Skin epidermis (tissue), 12 donors: ENCODE results near the gene SHF.

Source experiments
- H3K27ac ChIP-seq, 21 experiments: fragments of 200-600 bp; sonication (generic) in 11 of 21; one replicate each; pipeline ENCODE4 v1.5.0; 2020; ENCODE audit warnings: mild to moderate bottlenecking in 3 of 21, inconsistent platforms in 2 of 21, moderate library complexity in 2 of 21
- H3K4me3 ChIP-seq, 7 experiments: fragments of 200-600 bp; sonication (generic) in 2 of 7; one replicate each; pipeline ENCODE4 v1.5.0; 2020; ENCODE audit warnings: inconsistent platforms in 2 of 7, mild to moderate bottlenecking in 2 of 7, moderate library complexity in 1 of 7

Gene SHF

DNA sequence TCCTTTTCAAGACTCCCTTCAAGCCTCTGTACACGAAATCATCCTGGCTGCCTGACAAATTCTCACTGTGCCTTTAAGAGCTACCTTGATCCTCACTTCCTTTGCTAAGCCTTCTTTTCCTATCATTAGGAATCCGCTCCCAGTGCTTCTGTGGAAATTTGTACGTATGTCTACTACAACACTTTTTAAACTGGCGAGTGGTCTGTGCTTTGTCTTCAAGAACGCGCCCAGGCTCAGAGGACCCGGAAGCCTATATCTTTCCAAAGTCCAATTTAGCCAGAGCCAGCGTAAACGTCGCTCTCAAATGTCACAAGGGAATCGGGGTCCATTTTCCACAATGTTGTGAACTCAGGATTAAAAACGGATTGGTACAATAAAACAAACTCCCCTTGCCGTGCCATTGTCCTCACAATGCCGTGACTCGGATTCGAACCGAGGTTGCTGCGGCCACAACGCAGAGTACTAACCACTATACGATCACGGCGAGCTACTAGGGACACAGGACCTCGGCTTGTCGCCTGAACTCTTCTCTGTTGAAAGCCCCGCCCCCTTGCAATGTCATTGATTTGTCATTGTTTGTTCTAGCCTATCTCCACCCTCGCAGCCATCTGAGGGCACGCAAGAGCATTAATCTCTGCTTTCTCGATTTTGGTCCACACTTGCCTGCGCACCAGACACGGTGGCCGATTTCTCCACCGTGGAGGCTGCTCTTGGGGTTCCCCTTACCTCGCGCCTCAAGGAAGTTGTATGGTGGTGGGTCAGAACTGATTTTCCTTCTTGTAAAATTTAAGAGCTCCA, 12.4 kb upstream of the SHF start:
- Histone ChIP-seq H3K4me3 (peak overlapping the region; percentile 35 to 64 (median 54)), H3K27ac (peak overlapping the region; percentile 45 to 97 (median 91))

DNA sequence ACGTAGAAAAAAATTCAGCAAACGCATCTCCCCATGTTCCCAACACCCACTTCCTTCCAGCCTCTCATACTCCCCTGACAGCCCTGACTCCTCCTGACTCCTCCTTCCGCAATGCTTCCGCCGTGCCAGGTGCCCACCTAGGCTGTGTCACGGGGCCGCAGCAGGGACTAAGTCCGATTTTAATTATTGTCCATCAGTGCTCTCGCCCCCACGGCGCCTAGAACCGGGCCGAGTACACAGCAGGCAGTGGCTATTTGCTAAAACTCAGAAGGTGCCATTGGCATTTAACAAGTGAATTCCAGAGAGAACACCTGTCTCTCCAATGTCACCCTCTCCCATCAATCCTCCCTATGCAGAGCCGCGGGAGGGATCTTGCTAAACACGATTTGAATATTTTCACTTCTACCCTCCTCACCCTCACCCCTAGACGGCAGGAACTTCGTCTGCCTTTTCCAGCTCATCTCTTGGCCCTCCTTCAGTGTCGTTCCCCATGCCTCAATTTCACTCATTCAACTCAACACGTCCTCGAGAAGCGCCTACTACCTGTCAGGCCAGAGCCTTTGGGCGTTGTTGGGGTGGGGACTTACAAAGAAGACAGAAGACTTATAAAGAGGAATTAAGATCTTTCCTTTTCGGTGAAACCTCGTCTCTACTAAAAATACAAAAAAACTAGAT, 11.5 kb upstream of the SHF start:
- peak overlapping the region; percentile 35 to 64 (median 54) for H3K4me3 ChIP-seq
- peak overlapping the region in 20 of 21 experiments; percentile 69 to 97 (median 92) for H3K27ac ChIP-seq

DNA sequence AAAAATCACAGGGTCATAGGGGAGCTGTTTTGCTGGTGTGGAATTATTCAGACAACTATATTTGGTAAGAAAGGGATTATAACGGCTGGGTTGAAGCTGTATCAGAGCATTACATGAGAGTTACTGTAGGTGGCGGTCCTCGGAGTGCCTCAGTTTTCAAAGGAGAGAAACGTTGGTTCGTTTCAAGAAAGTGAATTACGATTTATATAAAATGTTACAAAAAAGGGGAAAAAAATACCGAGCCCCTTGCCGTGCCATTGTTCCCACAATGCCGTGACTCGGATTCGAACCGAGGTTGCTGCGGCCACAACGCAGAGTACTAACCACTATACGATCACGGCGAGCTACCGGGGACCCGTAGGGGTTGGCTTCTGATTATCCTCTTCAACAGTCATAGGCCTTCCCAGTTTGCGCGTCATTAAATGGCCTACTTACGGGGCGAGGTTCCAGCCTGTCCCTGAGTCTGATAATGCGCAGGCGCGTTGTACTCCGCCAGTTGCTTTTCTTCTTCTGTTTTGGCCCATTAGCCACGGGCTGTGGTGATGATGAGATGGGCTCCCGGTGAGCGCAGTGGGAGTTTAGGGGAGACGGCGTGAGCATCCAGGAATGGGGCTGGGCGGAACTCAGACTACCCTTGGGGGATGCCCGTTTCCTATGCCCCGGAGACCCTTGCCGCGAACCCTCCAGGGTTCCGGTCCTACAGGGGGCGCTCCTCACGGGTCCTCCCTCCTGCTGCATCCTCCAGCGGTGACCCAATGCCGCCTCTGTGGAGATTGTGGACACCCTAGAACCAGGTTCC, 10.8 kb upstream of the SHF start:
- Histone ChIP-seq H3K4me3 (peak overlapping the region; percentile 35 to 64 (median 54)), H3K27ac (peak overlapping the region in 20 of 21 experiments; percentile 69 to 97 (median 92))

DNA sequence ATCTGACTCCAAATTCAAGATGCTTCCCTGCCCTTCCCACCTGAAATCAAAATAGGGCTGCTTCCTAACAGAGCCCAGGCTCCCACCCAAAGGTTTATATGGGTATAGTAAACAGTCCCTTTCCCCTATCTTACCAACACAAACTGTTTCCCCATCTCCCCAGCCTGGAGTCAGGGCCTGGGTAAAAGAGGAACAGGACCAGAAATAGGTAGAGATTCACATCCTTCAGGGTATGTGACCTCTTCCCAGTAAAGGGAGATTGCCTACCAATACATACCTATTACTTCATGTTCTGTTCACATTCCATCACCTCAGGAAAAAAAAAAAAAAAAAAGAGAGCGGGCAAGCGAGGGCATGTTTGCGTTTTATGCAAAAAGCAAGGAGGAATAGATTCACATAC, 9.7 kb upstream of the SHF start:
- H3K4me3 ChIP-seq: peak overlapping the region in 1 of 7 experiments; percentile 54
- H3K27ac ChIP-seq: peak overlapping the region in 1 of 21 experiments; percentile 95

DNA sequence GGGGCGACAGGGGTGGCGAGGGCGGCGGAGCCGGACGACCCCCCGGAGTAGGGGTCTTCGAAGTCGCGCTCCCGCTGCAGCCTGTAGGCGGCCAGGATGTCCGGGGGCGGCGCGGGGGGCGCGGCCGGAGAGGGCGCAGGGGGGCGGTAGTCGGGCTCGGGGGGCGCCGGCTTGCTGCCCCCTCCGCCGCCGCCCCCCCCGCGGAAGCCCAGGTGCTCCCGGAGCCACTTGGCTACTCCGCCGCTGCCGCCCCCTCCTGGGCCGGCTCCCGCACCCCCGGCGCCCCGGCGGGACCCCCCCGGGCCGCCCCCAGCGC, 230 bp downstream of the SHF start:
- H3K27ac ChIP-seq: peak overlapping the region in 19 of 21 experiments; percentile 3 to 95 (median 69)
- H3K4me3 ChIP-seq: peak overlapping the region; percentile 48 to 68 (median 55)

DNA sequence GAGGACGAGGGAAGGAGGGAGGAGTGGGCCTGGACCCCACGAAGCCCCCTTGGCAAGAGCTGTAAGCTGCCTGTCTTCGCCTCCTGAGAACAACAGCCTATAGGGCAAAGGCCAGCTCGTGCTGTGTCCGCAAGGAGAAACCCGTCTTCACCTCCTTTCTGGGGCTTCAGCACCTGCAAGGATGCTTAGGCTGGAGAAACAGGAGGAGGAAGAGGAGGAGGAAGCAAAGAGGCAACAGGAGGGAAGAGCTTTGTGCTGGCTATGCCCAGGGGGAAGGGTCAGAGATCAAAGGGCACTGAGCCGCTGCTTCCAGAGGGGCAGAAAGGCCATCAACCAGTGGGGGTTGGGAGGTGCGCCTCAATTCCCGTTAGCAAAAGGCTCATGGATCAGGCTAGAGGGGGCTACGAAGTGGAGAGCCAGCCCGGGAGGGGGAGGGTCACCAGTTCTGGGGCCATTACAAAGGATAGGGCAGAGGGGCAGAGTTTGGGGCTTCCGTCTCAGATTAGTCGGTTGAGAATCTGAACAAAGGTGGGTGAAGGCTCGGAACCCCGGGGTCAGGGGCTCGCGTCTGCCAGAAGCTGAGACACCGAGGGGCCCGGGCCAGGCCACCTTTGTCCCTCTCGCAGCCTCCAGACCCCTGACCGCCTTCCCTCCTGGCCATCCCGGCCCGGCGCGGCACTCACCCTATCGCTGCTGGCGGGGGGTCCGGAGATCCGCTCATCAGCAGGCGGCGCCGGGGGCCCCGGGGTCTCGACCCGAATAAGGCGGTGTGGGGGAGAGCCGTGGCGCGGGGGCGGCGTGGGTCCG, 792 bp downstream of the SHF start:
- Histone ChIP-seq H3K27ac (peak overlapping the region in 18 of 21 experiments; percentile 10 to 95 (median 70)), H3K4me3 (peak overlapping the region; percentile 48 to 68 (median 55))

DNA sequence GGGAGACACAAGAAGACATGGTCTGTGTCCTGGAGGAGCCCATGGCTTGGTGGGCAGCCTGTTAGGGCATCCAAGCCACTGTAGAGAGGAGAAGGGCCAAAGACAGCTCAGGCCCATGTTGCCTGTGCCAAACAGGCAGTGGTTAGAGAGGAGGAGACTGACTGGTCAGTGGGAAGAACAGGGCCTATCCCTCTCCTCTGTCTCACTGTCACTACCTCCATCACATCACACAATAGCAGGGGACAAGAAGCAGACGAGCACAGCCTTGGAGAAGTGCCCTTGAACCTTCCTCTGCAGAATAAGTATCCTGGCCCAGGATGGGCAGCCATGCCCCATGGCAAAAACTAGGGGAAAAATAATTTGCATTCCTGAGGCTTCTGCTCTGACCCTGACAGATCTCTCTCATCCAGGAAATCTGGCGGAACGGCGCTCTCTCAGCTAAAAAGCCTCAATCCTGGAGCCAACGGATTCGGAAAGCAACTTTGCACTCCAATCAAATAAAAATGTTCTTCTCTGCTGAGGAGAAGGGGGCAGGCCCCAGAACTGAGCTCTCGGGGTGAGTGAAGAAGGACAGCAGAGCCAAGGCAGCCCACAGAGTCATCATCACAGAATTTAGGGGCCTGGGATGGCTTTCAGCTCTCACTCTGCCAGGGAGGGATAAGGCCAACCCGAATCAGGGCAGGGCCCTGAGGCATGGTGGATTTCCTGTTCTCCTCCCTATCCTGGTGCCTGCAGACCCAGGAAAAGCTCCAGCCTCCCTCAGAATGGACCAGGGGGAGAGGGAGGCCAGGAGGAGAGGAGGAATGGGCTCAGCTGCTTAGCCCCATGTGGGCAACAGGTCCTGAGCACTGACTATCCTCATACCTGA, 1.6 kb downstream of the SHF start:
- peak overlapping the region in 3 of 7 experiments; percentile 51 to 68 (median 55) for H3K4me3 ChIP-seq
- H3K27ac ChIP-seq: peak overlapping the region in 14 of 21 experiments; percentile 30 to 95 (median 80)

DNA sequence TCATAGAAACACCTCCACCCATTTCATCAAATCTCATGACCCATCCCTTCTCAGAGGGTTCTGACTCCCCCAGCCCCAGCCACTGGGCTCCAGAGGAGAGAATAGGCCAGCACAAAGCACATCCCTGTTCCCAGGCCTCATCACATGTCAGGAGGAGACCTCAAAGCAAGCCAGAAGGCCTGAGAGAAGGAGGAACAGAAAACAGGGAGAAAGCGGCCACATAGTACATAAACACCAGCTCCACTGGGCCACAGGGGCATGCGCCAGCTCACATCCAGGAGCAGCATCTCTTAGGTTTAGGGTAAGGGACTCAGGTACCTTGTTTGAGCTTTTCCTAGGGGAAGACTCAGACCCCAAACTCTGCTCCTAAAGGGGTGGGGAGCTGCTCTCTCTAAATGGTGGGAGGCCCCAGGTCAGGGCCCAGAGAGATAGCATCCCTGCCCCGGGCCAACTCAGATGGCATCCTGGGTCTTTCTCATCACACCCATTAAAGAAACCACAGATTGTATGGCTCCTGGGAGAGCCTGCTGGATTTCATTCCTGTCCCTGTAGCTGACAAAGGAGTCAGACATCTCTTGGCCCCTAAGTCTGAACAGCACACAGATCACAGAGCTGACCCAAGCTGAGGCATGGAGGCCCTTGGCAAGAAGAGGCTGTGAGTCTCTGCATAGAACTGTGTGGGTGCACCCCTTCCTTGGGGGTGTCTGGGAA, 2.5 kb downstream of the SHF start:
- Histone ChIP-seq H3K27ac (peak overlapping the region in 8 of 21 experiments; percentile 41 to 95 (median 84)), H3K4me3 (peak overlapping the region in 1 of 7 experiments; percentile 68)

DNA sequence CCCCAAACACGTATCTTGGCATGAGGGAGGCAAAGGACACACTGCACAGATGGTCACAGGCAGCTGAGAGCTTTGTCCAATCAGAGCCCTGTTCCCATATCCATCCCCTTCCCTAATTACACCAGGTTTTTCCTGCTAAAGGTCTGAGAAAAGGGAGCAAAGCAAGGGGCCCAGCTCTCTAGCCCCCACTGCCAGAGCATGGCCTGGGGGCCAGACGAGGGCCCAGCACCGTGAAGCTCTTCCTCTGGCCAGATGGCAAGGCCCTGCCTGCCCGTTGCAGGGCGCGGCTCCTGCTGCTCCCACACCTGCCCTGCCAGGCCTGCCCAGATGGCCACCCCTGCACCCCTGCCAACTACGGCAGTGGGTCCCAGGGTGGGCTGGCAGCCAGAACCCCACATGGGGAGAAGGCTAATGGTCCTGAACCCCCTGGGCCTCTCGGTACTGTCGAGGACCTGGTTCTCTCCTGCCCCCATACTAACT, 3.2 kb downstream of the SHF start:
- H3K27ac ChIP-seq: peak overlapping the region in 6 of 21 experiments; percentile 3 to 89 (median 28)
- no peak overlapping the region for H3K4me3 ChIP-seq

DNA sequence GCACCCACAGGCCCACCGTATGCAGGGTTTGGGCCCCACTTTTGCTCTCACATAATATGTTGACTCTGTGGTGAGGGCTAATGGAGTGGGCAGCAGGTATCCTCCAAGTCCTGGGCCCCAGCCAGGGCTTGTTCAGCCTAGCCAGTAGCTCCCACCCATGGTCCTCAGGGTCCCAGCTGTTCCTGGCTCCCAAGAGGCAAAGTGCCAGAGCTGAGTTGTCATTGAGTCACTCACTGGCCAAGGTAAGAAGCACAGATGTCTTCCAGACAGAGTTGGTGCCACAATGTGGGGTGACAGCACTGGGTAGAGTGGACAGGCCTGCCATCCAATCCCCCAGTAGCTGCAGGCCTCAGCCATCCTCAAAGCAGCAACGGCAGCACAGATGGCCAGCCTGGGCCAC, 4.3 kb downstream of the SHF start:
- Histone ChIP-seq H3K27ac (peak overlapping the region in 1 of 21 experiments; percentile 26), H3K4me3 (no peak overlapping the region)

DNA sequence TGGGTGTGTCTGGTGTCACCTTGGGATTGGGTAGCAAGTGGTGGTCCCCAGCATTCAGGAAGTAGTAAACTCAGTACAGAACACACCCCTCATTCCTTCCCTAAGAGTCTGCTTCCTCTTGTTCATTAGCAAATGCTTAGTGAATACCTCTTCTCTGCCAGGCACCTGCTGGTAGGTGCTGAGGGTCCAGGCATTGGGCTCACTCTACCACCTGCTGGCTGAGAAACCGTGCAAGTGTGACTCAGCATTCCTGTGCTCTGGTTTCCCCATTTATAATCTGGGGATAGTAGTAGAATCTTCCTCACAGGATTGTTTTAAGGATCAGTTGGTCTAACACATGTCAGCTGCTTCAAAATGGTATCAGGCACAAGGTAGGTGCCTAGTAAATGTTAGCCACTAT, 4.8 kb downstream of the SHF start:
- H3K27ac ChIP-seq: no peak overlapping the region
- no peak overlapping the region for H3K4me3 ChIP-seq

DNA sequence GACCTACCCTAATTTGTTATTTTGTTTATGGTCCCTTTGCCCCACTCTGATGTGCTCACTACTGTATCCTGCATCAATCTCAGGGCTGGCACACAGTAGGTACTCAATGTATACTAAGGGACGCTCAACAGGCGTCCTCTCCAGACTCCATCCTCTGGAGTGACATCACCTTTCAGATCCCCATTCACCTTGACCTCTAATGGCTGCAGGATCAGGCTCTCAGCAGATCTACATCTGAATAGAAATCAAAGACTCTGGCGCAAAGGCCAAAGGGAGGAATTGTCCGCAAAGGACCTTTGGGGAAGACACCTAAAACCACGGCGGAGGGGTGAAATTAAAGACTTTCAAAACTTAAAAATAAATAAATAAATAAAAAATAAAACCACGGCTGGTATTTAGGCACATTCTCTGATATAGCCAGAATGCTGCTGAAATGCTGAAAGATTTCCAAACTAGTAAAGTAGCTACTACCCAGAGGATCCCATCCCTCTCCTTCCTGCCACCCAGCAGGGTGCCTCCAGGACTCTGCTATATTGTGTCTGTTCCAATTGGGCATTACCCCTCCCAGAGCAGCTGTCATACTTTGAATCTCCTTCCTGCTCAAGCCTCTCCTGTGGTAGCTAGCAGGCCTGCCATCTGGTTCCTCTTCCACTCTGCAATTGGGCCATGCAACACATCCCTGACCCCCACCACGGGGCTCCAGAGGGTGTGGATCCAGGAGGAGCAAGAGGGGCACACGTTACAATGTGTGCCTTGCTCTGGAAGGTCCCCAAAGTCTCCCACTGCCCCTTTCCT, 6.1 kb downstream of the SHF start:
- Histone ChIP-seq H3K27ac (no peak overlapping the region), H3K4me3 (no peak overlapping the region)

DNA sequence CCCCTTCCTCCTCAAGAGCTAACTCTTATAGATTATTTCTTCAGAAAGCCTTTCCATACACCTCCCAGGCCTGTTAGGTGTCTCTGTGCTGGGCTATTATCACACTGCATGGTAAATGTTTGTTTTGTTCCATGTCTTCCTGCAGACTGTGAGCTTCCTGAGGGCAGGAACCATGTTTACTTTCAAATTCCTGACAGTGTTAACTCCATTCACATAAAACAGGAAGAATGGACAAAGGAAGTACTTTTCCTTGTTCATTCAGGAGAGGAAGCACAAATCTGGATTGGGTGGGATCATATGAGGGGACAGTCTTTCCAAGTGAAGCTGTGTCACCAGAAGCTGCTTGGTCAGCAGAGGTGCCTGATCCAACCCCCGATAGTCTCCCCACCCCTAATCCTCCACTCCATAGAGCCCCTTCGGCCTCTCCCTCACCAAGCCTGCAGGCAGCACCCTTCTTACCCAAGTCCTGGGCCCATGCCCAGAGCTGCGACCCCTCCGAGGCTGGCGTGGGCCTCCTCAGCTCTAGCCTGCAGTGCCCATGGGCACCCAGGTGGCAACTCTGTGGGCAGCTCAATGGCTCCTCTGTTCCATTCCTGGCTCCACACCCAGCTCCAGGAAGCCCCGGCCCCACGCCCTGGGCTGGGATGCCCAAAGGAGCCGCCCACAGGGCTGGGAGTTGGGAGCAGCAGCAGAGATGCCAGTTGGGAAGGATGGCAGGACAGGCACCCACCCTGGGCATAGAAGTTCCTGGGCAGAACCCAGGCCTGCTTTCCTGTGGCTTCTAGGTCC, 6.9 kb downstream of the SHF start:
- no peak overlapping the region for H3K27ac ChIP-seq
- no peak overlapping the region for H3K4me3 ChIP-seq

DNA sequence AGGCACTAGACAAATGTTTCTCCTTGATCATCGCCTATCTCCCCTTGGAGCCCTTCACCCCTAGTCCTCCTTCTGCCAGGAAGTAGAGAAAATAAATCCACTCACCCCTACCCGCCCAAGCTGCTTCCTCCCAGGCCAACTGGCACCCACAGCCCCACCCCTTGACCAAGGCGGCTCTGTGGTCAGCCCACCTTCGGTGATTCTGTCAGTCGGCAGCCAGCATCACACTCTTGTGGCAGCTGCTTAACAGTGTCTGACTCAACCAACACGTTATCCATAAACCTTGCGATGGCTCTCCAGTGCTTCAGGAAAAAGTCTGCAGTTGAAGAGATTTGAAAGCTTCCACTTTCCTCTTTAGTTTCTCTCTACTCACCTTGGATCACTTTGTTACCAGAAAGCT, 7.6 kb downstream of the SHF start:
- no peak overlapping the region for H3K4me3 ChIP-seq
- peak overlapping the region in 3 of 21 experiments; percentile 35 to 46 (median 41) for H3K27ac ChIP-seq

DNA sequence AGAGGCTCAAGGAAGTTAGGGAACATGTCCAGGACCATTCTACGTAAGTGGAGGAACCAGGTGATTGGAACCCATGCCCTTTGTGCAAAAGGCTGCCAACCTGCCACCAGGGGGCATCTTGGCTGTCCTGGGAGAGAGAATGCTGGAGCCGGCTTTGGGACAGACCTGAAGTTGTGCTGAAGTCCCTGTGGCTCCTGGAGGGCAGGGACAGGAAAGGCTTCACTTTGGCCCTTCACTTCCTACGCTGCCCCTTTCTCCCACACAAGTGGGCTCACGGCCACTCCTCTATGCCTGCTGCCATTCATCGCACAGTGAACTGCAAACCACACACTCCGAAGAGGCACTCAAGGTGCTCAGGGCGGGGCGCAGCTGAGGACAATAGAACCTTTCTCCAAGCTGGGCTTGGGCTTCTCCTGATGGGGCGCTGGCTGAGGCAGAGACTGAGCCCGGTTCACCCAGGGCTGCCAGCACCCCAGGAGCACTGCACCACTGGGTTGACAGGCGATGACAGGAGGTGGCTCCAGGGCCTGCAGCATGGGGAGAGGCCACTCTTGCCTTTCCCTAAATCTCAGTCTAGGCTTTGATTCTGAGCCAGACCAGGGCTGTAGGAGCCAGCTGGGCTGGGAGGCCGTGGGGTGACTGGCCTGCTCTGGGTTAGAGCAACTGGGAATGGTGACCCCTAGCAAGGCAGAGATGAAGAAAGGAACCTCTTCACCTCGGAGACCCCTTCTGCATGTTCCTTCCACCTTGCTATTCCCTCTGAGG, 8.4 kb downstream of the SHF start:
- peak overlapping the region in 7 of 21 experiments; percentile 10 to 50 (median 35) for H3K27ac ChIP-seq
- no peak overlapping the region for H3K4me3 ChIP-seq
